ENCODE data around the gene MFN2.
A peak's percentile ranks its signal among the peaks of the same experiment; 100 is the strongest.

MFN2 gene

GRCh38 chr1:11960276-11960675, 20.0 kb upstream of the MFN2 start:
- TF ChIP-seq, protein P1, sequence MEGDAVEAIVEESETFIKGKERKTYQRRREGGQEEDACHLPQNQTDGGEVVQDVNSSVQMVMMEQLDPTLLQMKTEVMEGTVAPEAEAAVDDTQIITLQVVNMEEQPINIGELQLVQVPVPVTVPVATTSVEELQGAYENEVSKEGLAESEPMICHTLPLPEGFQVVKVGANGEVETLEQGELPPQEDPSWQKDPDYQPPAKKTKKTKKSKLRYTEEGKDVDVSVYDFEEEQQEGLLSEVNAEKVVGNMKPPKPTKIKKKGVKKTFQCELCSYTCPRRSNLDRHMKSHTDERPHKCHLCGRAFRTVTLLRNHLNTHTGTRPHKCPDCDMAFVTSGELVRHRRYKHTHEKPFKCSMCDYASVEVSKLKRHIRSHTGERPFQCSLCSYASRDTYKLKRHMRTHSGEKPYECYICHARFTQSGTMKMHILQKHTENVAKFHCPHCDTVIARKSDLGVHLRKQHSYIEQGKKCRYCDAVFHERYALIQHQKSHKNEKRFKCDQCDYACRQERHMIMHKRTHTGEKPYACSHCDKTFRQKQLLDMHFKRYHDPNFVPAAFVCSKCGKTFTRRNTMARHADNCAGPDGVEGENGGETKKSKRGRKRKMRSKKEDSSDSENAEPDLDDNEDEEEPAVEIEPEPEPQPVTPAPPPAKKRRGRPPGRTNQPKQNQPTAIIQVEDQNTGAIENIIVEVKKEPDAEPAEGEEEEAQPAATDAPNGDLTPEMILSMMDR (IDR thresholded peaks at IDR 0.05; ENCODE audit: borderline replicate concordance, control extremely low read depth, extremely low read depth, insufficient read depth, missing control alignments), result no peak
- in situ Hi-C loops (cut with MboI; ENCODE audit: low sequenced_read_pairs, unreplicated experiment), result no loop called here
- DNase-seq (ENCODE audit: low spot score), result no peak

DNA sequence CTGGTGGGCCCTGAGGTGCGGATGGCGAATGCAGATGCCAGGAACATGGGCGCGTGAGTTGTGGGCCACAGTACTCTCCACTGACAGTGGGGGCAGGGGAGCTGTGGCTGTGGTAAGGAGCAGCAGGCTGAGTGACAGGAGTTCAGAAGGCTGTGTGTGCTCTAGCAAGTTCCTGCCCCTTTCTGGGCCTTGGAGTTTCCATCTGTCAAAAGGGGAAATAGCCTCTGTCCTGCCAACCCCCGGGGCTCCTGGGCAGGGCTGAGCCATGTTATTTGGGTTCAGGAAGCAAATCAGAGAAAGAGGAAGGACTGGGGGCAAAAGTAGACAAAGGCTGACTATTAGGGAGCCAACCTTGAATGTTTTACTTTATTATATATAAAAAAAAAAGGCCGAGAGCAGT, 19.5 kb upstream of the MFN2 start:
- TF ChIP-seq, protein P1 (IDR thresholded peaks at IDR 0.05; ENCODE audit: borderline replicate concordance, control extremely low read depth, extremely low read depth, insufficient read depth, missing control alignments), result no peak
- in situ Hi-C loops (cut with MboI; ENCODE audit: low sequenced_read_pairs, unreplicated experiment), result no loop called here
- DNase-seq (ENCODE audit: low spot score), result no peak

GRCh38 chr1:11961230-11961629, 19.0 kb upstream of the MFN2 start:
- in situ Hi-C loops (cut with MboI; ENCODE audit: low sequenced_read_pairs, unreplicated experiment), result no loop called here
- DNase-seq (ENCODE audit: low spot score), result no peak
- TF ChIP-seq, protein P1 (IDR thresholded peaks at IDR 0.05; ENCODE audit: borderline replicate concordance, control extremely low read depth, extremely low read depth, insufficient read depth, missing control alignments), result no peak

DNA sequence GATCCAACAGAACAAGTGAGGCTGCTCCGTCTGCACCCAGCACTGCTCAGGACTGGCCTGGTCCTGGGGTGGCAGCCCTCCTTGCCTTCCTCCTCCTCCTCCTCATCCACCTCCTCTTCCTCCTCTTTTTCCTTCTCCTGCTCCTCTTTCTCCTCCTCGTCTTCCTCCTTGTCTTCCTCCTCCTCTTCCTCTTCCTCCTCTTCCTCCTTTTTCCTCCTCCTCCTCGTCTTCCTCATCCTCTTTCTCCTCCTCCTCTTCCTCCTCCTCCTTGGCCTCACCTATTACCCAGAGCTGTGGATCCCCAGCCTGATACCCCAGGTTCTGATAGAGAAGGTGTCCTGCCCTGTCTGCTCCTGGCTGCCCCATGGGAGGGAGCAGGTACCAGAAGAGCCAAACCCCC, 16.6 kb upstream of the MFN2 start:
- TF ChIP-seq, protein P1 (IDR thresholded peaks at IDR 0.05; ENCODE audit: borderline replicate concordance, control extremely low read depth, extremely low read depth, insufficient read depth, missing control alignments), result no peak
- in situ Hi-C loops (cut with MboI; ENCODE audit: low sequenced_read_pairs, unreplicated experiment), result no loop called here
- DNase-seq (ENCODE audit: low spot score), result no peak

DNA sequence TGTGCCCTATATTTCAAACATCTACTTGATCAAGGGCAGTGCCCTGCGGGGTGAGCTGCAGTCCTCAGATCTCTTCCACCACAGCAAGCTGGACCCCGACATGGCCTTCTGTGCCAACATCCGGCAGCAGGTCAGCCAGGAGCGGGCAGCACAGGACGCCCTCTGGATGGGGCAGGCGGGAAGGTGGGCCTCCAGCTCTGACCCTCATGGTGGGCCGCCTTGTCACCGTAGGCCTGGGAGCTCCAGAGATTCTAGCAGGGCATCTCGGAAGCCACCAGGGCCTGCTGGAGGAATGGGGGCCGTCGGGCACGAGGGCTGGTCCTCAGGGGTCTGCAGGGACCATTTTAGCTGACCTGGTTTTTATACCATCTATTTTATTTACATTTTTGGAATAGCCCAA, 15.6 kb upstream of the MFN2 start:
- in situ Hi-C loops (cut with MboI; ENCODE audit: low sequenced_read_pairs, unreplicated experiment), result no loop called here
- TF ChIP-seq, protein P1 (IDR thresholded peaks at IDR 0.05; ENCODE audit: borderline replicate concordance, control extremely low read depth, extremely low read depth, insufficient read depth, missing control alignments), result no peak
- no peak for DNase-seq (ENCODE audit: low spot score)

- peak; percentile 78 for DNase-seq (ENCODE audit: low spot score)
- in situ Hi-C loops (cut with MboI; ENCODE audit: low sequenced_read_pairs, unreplicated experiment), result no loop called here
Observed at GRCh38 chr1:11967028-11967547, 13.2 kb upstream of the MFN2 start.

More at GRCh38 chr1:11967028-11967547, 13.2 kb upstream of the MFN2 start:
- TF ChIP-seq, protein P1 (IDR thresholded peaks at IDR 0.05; ENCODE audit: borderline replicate concordance, control extremely low read depth, extremely low read depth, insufficient read depth, missing control alignments), result peak; percentile 49

Data from GM13976 (cell line).